ENCODE measurements around the gene PNKP. TPM values are rescaled to one million over a fixed set of nuclear protein-coding genes. Genes with fewer than 3 reads are reported as not detected.

The PNKP gene
- total RNA-seq, 1 donor from 2014 or later, result 69.3 TPM

GRCh38 chr19:49830766-49831165 lies 36.6 kb downstream of the PNKP start:
- Histone ChIP-seq H3K36me3 (ENCODE audit: control insufficient read depth, insufficient read depth, low read length) (peaks cover 1% of the 10 kb centered on the region), H3K4me3 (ENCODE audit: low read depth, low read length) (no peak overlapping the region), H3K27me3 (ENCODE audit: control insufficient read depth, insufficient read depth, low read length) (no peaks in the 10 kb centered on the region)
- DNase-seq (ENCODE audit: low read depth), result no peak
- TF ChIP-seq, protein P1, sequence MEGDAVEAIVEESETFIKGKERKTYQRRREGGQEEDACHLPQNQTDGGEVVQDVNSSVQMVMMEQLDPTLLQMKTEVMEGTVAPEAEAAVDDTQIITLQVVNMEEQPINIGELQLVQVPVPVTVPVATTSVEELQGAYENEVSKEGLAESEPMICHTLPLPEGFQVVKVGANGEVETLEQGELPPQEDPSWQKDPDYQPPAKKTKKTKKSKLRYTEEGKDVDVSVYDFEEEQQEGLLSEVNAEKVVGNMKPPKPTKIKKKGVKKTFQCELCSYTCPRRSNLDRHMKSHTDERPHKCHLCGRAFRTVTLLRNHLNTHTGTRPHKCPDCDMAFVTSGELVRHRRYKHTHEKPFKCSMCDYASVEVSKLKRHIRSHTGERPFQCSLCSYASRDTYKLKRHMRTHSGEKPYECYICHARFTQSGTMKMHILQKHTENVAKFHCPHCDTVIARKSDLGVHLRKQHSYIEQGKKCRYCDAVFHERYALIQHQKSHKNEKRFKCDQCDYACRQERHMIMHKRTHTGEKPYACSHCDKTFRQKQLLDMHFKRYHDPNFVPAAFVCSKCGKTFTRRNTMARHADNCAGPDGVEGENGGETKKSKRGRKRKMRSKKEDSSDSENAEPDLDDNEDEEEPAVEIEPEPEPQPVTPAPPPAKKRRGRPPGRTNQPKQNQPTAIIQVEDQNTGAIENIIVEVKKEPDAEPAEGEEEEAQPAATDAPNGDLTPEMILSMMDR (IDR thresholded peaks at IDR 0.05; ENCODE audit: insufficient read depth, low read length, poor library complexity, severe bottlenecking), result no peak

DNA sequence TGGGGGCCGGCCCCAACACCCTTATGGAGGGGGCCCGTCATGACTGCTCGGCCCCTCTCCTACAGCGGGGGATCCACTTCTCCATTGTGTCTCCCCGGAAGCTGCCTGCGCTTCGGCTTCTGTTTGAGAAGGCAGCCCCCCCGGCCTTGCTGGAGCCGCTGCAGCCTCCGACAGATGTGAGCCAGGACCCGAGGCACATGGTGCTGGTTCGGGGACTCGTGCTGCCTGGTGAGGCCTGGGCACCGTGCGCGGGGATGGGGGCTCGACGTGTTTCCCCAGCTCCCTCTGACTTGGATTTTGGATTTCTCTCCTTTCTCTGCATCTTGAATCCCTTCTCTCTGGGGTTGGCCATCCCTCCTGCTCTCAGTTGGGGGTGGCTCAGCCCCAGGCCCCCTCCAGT lies 37.7 kb downstream of the PNKP start:
- DNase-seq (ENCODE audit: low read depth), result no peak
- Histone ChIP-seq H3K27me3 (ENCODE audit: control insufficient read depth, insufficient read depth, low read length) (no peaks in the 10 kb centered on the region), H3K4me3 (ENCODE audit: low read depth, low read length) (no peak overlapping the region), H3K36me3 (ENCODE audit: control insufficient read depth, insufficient read depth, low read length) (peaks cover 1% of the 10 kb centered on the region)
- TF ChIP-seq, protein P1 (IDR thresholded peaks at IDR 0.05; ENCODE audit: insufficient read depth, low read length, poor library complexity, severe bottlenecking), result no peak

DNA sequence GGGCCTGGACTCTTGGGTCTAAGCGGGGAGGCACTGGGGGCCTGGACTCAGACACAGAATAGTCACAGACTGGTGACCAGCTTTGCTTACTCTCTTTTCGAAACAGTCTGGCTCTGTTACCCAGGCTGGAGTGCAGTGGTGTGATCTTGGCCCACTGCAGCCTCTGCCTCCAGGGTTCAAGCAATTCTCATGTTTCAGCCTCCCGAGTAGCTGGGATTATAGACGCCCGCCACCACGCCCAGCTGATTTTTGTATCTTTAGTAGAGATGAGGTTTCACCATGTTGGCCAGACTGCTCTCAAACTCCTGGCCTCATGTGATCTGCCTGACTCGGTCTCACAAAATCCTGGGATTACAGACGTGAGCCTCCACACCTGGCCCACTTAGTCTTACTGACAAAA lies 38.2 kb downstream of the PNKP start:
- DNase-seq (ENCODE audit: low read depth), result no peak
- Histone ChIP-seq H3K4me3 (ENCODE audit: low read depth, low read length) (no peak overlapping the region), H3K27me3 (ENCODE audit: control insufficient read depth, insufficient read depth, low read length) (no peaks in the 10 kb centered on the region), H3K36me3 (ENCODE audit: control insufficient read depth, insufficient read depth, low read length) (no peaks in the 10 kb centered on the region)
- TF ChIP-seq, protein P1 (IDR thresholded peaks at IDR 0.05; ENCODE audit: insufficient read depth, low read length, poor library complexity, severe bottlenecking), result no peak

- Histone ChIP-seq H3K36me3 (ENCODE audit: control insufficient read depth, insufficient read depth, low read length) (no peaks in the 10 kb centered on the region), H3K27me3 (ENCODE audit: control insufficient read depth, insufficient read depth, low read length) (no peaks in the 10 kb centered on the region), H3K4me3 (ENCODE audit: low read depth, low read length) (no peak overlapping the region)
- TF ChIP-seq, protein P1 (IDR thresholded peaks at IDR 0.05; ENCODE audit: insufficient read depth, low read length, poor library complexity, severe bottlenecking), result no peak
- no peak for DNase-seq (ENCODE audit: low read depth)
Observed at GRCh38 chr19:49827034-49827433, 40.3 kb downstream of the PNKP start.

- no peak overlapping the region for H3K4me3 ChIP-seq (ENCODE audit: low read depth, low read length)
- no peaks in the 10 kb centered on the region for H3K36me3 ChIP-seq (ENCODE audit: control insufficient read depth, insufficient read depth, low read length)
- no peak for DNase-seq (ENCODE audit: low read depth)
- TF ChIP-seq, protein P1 (IDR thresholded peaks at IDR 0.05; ENCODE audit: insufficient read depth, low read length, poor library complexity, severe bottlenecking), result no peak
- H3K27me3 ChIP-seq (ENCODE audit: control insufficient read depth, insufficient read depth, low read length), result no peaks in the 10 kb centered on the region
Observed at GRCh38 chr19:49824662-49825061, 42.7 kb downstream of the PNKP start.

GRCh38 chr19:49823472-49823871 lies 43.9 kb downstream of the PNKP start:
- Histone ChIP-seq H3K4me3 (ENCODE audit: low read depth, low read length) (no peak overlapping the region), H3K36me3 (ENCODE audit: control insufficient read depth, insufficient read depth, low read length) (no peaks in the 10 kb centered on the region)
- TF ChIP-seq, protein P1 (IDR thresholded peaks at IDR 0.05; ENCODE audit: insufficient read depth, low read length, poor library complexity, severe bottlenecking), result no peak

More at GRCh38 chr19:49823472-49823871, 43.9 kb downstream of the PNKP start:
- no peaks in the 10 kb centered on the region for H3K27me3 ChIP-seq (ENCODE audit: control insufficient read depth, insufficient read depth, low read length)
- no peak for DNase-seq (ENCODE audit: low read depth)
